ENCODE results near the gene C1orf94.

Gene C1orf94

GRCh38 chr1:34153246-34153645 is 23.5 kb upstream of the C1orf94 start:
- TF ChIP-seq CTCF (conservative IDR thresholded peaks at IDR 0.05; ENCODE audit: low read length) = no peak
- H3K4me3 ChIP-seq (ENCODE audit: low read length) = no peak overlapping the region
- DNase-seq (ENCODE audit: low read depth) = no peak

GRCh38 chr1:34155860-34156259 is 20.8 kb upstream of the C1orf94 start:
- no peak overlapping the region for H3K4me3 ChIP-seq (ENCODE audit: low read length)
- no peak for TF ChIP-seq CTCF (conservative IDR thresholded peaks at IDR 0.05; ENCODE audit: low read length)
- DNase-seq (ENCODE audit: low read depth) = peak; percentile 55

- no peak for TF ChIP-seq CTCF (conservative IDR thresholded peaks at IDR 0.05; ENCODE audit: low read length)
- DNase-seq (ENCODE audit: low read depth) = no peak
- H3K4me3 ChIP-seq (ENCODE audit: low read length) = no peak overlapping the region
Measured at GRCh38 chr1:34156739-34157138, 20.0 kb upstream of the C1orf94 start.

GRCh38 chr1:34162852-34163766 is 13.6 kb upstream of the C1orf94 start:
- peak; percentile 97 for DNase-seq (ENCODE audit: low read depth)
- peak; percentile 80 for TF ChIP-seq CTCF (conservative IDR thresholded peaks at IDR 0.05; ENCODE audit: low read length)
- peak overlapping the region; percentile 76 for H3K4me3 ChIP-seq (ENCODE audit: low read length)

GRCh38 chr1:34163792-34164731 is 12.6 kb upstream of the C1orf94 start:
- peak overlapping the region; percentile 76 for H3K4me3 ChIP-seq (ENCODE audit: low read length)
- peak; percentile 29 for DNase-seq (ENCODE audit: low read depth)
- TF ChIP-seq CTCF (conservative IDR thresholded peaks at IDR 0.05; ENCODE audit: low read length) = no peak

- no peak for TF ChIP-seq CTCF (conservative IDR thresholded peaks at IDR 0.05; ENCODE audit: low read length)
- peak within 1 kb of the TSS; percentile 76 for H3K4me3 ChIP-seq (ENCODE audit: low read length)
Measured at GRCh38 chr1:34164771-34165391, 11.8 kb upstream of the C1orf94 start, which contains the start of gene CSMD2. TSS of gene CSMD2 (minus strand) at chr1:34165230. CDS start at chr1:34165097, 133 bp downstream.

More at GRCh38 chr1:34164771-34165391, 11.8 kb upstream of the C1orf94 start, which contains the start of gene CSMD2:
- DNase-seq (ENCODE audit: low read depth) = peak; percentile 74
